Thoracic aorta (tissue), 2 donors: ENCODE data around the gene UBAC2. TPM values are rescaled to one million over a fixed set of nuclear protein-coding genes. Genes with fewer than 3 reads are reported as not detected.

ENCODE experiments used
- ATAC-seq: fragments of 150-250 bp; one replicate; pipeline ENCODE4 v1.8.0; 2017; ENCODE audit warnings: low read depth; ENCODE audit not compliant: insufficient number of reproducible peaks, low FRiP score
- DNase-seq: peaks from one replicate; pipeline ENCODE4 v3.0.0-alpha.2; 2020; ENCODE audit warnings: low spot score
- H3K27ac ChIP-seq, 2 donors: fragments of 200-600 bp; sonication (generic); 1 replicate in 1 of 2; 2 replicates in 1 of 2; pipeline ENCODE4 v1.5.1; 2016; ENCODE audit warnings: mild to moderate bottlenecking in 2 of 2, moderate library complexity in 2 of 2
- H3K27me3 ChIP-seq: fragments of 200-600 bp; sonication (generic); replicated peaks from 2 replicates; pipeline ENCODE4 v1.6.0; 2016; ENCODE audit warnings: mild to moderate bottlenecking; ENCODE audit not compliant: insufficient read depth
- H3K36me3 ChIP-seq: fragments of 200-600 bp; sonication (generic); one replicate; pipeline ENCODE4 v1.5.1; 2016
- H3K4me1 ChIP-seq, 2 donors: fragments of 200-600 bp; sonication (generic); 1 replicate in 1 of 2; 2 replicates in 1 of 2; pipeline versions ENCODE4 v1.5.1 to v1.6.0; 2016; ENCODE audit warnings: low read depth in 2 of 2, mild to moderate bottlenecking in 1 of 2; ENCODE audit not compliant: control insufficient read depth in 1 of 2
- H3K4me3 ChIP-seq: fragments of 200-600 bp; sonication (generic); 2 replicates; pipeline ENCODE4 v1.5.1; 2016; ENCODE audit warnings: mild to moderate bottlenecking
- H3K9me3 ChIP-seq: fragments of 200-600 bp; sonication (generic); 2 replicates; pipeline ENCODE4 v1.5.1; 2016
- CTCF ChIP-seq: fragments of 200-600 bp; sonication (generic); IDR thresholded peaks from one replicate; pipeline ENCODE4 v1.5.1; 2019; ENCODE audit warnings: antibody characterized with exemption
- total RNA-seq, 2 donors: library from RNA; depleted of rRNA; stranded (reverse); fragments of >200 nt; gene quantifications; one replicate each; pipeline versions ENCODE4 v1.1.0 to v1.2.3, GENCODE V29; 2016

The UBAC2 gene
- total RNA-seq, 2 donors from 2014 or later = 41.3 to 49.7 TPM

GRCh38 chr13:99374169-99374991 is 173.7 kb downstream of the UBAC2 start:
- ATAC-seq = no peak
- Histone ChIP-seq H3K9me3 (no peaks in the 10 kb centered on the region), H3K27ac (no peak overlapping the region), H3K27me3 (no peaks in the 10 kb centered on the region), H3K4me3 (no peak overlapping the region), H3K36me3 (no peaks in the 10 kb centered on the region), H3K4me1 (no peaks in the 10 kb centered on the region)
- no peak for TF ChIP-seq CTCF
- no peak for DNase-seq

GRCh38 chr13:99374994-99375737 is 174.5 kb downstream of the UBAC2 start:
- Histone ChIP-seq H3K27ac (no peak overlapping the region), H3K27me3 (no peaks in the 10 kb centered on the region), H3K4me3 (no peak overlapping the region), H3K9me3 (no peaks in the 10 kb centered on the region), H3K36me3 (no peaks in the 10 kb centered on the region), H3K4me1 (no peaks in the 10 kb centered on the region)
- no peak for ATAC-seq
- DNase-seq = no peak
- no peak for TF ChIP-seq CTCF

- Histone ChIP-seq H3K4me1 (no peaks in the 10 kb centered on the region), H3K9me3 (no peaks in the 10 kb centered on the region), H3K27me3 (no peaks in the 10 kb centered on the region), H3K27ac (no peak overlapping the region), H3K4me3 (no peak overlapping the region), H3K36me3 (peaks cover 3% of the 10 kb centered on the region)
- DNase-seq (no peak), ATAC-seq (no peak)
- TF ChIP-seq CTCF = no peak
Measured at GRCh38 chr13:99375738-99376080, 175.1 kb downstream of the UBAC2 start.

- H3K36me3 ChIP-seq = peaks cover 3% of the 10 kb centered on the region
- no peak for DNase-seq
- H3K4me1 ChIP-seq = no peaks in the 10 kb centered on the region
- no peak for TF ChIP-seq CTCF
- no peak overlapping the region for H3K27ac ChIP-seq
- H3K9me3 ChIP-seq = no peaks in the 10 kb centered on the region
- H3K27me3 ChIP-seq = no peaks in the 10 kb centered on the region
- ATAC-seq = no peak
- H3K4me3 ChIP-seq = no peak overlapping the region
Measured at GRCh38 chr13:99376132-99376531, 175.5 kb downstream of the UBAC2 start.

GRCh38 chr13:99376924-99377323 is 176.3 kb downstream of the UBAC2 start:
- TF ChIP-seq CTCF = no peak
- DNase-seq = no peak

More at GRCh38 chr13:99376924-99377323, 176.3 kb downstream of the UBAC2 start:
- Histone ChIP-seq H3K4me1 (no peaks in the 10 kb centered on the region), H3K27me3 (no peaks in the 10 kb centered on the region), H3K4me3 (no peak overlapping the region), H3K27ac (no peak overlapping the region), H3K9me3 (no peaks in the 10 kb centered on the region), H3K36me3 (peaks cover 3% of the 10 kb centered on the region)
- ATAC-seq = no peak
